HEK293 (cell line): ENCODE results near the gene ARHGEF37.

Experiments
- ATF2 ChIP-seq: fragments of 450-650 bp; formaldehyde crosslinking; IDR thresholded peaks from 2 replicates; pipeline ENCODE4 v1.5.1; 2016; ENCODE audit warnings: missing biosample characterization, missing genetic modification characterization, low read depth
- CTCF ChIP-seq: fragments of 450-650 bp; formaldehyde crosslinking; IDR thresholded peaks from 2 replicates; pipeline ENCODE4 v1.5.1; 2016; ENCODE audit warnings: missing biosample characterization, missing genetic modification characterization
- ZBTB1 ChIP-seq: fragments of 450-650 bp; formaldehyde crosslinking; IDR thresholded peaks from 2 replicates; pipeline ENCODE4 v1.5.1; 2016; ENCODE audit warnings: missing biosample characterization, missing genetic modification characterization
- ZBTB10 ChIP-seq: fragments of 450-650 bp; formaldehyde crosslinking; IDR thresholded peaks from 2 replicates; pipeline ENCODE4 v1.5.1; 2016; ENCODE audit warnings: missing biosample characterization, missing genetic modification characterization
- ZBTB8A ChIP-seq: fragments of 450-650 bp; formaldehyde crosslinking; IDR thresholded peaks from 2 replicates; pipeline ENCODE4 v1.5.1; 2016; ENCODE audit warnings: missing biosample characterization, missing genetic modification characterization
- ZNF10 ChIP-seq: fragments of 450-650 bp; formaldehyde crosslinking; IDR thresholded peaks from 2 replicates; pipeline ENCODE4 v1.5.1; 2017; ENCODE audit warnings: missing biosample characterization, missing genetic modification characterization
- ZNF157 ChIP-seq: fragments of 450-650 bp; formaldehyde crosslinking; IDR thresholded peaks from 2 replicates; pipeline ENCODE4 v1.5.1; 2016; ENCODE audit warnings: missing biosample characterization, missing genetic modification characterization
- ZNF274 ChIP-seq, 2 experiments: fragments of 200-500 bp in 1 of 2; fragments of 450-650 bp in 1 of 2; sonication (Bioruptor generic) in 1 of 2; formaldehyde crosslinking in 1 of 2; IDR thresholded peaks; 2 replicates each; pipeline versions ENCODE4 v1.5.1 to v1.6.1; 2014 to 2016; ENCODE audit warnings: borderline replicate concordance in 1 of 2, inconsistent platforms in 1 of 2, low read length in 1 of 2, missing biosample characterization in 1 of 2, missing genetic modification characterization in 1 of 2
- ZNF292 ChIP-seq: fragments of 450-650 bp; formaldehyde crosslinking; IDR thresholded peaks from 2 replicates; pipeline ENCODE4 v1.5.1; 2016; ENCODE audit warnings: low read depth, missing biosample characterization, missing genetic modification characterization, borderline replicate concordance
- ZNF362 ChIP-seq: fragments of 450-650 bp; formaldehyde crosslinking; IDR thresholded peaks from 2 replicates; pipeline ENCODE4 v1.5.1; 2016; ENCODE audit warnings: missing biosample characterization, missing genetic modification characterization
- ZNF623 ChIP-seq: fragments of 450-650 bp; formaldehyde crosslinking; IDR thresholded peaks from 2 replicates; pipeline ENCODE4 v1.5.1; 2016; ENCODE audit warnings: missing biosample characterization, missing genetic modification characterization
- ZNF645 ChIP-seq: fragments of 450-650 bp; formaldehyde crosslinking; IDR thresholded peaks from 2 replicates; pipeline ENCODE4; 2016; ENCODE audit warnings: missing biosample characterization, missing genetic modification characterization
- ZNF768 ChIP-seq: fragments of 450-650 bp; formaldehyde crosslinking; IDR thresholded peaks from 2 replicates; pipeline ENCODE4 v1.5.1; 2018; ENCODE audit warnings: missing biosample characterization, mild to moderate bottlenecking, missing genetic modification characterization
- ZNF843 ChIP-seq: fragments of 450-650 bp; formaldehyde crosslinking; IDR thresholded peaks from 2 replicates; pipeline ENCODE4 v1.5.1; 2016; ENCODE audit warnings: missing biosample characterization, missing genetic modification characterization

- no peak for TF ChIP-seq ZBTB1
- no peak for TF ChIP-seq ZNF843
- TF ChIP-seq ZNF645, result no peak
- no peak for TF ChIP-seq CTCF (tag by site-specific recombination)
- no peak for TF ChIP-seq ZNF157 (tag by site-specific recombination)
- TF ChIP-seq ZNF10, result no peak
- no peak for TF ChIP-seq ZNF274 (IDR thresholded peaks at IDR 0.05; ENCODE audit: low read length)
- TF ChIP-seq ZNF274 (tag by site-specific recombination; IDR thresholded peaks at IDR 0.05; ENCODE audit: borderline replicate concordance), result no peak
- no peak for TF ChIP-seq ZBTB10 (tag by site-specific recombination)
- no peak for TF ChIP-seq ZNF292
- TF ChIP-seq ATF2, result no peak
- TF ChIP-seq ZBTB8A (tag by site-specific recombination), result no peak
- no peak for TF ChIP-seq ZNF623 (tag by site-specific recombination)
- TF ChIP-seq ZNF768 (tag by site-specific recombination), result no peak
- TF ChIP-seq ZNF362 (tag by site-specific recombination), result no peak
Measured at GRCh38 chr5:149633476-149634350, 52.4 kb downstream of the ARHGEF37 start.
